Left renal pelvis (tissue), 4 donors: ENCODE data around the gene RRAS2. TPM values are rescaled to one million over a fixed set of nuclear protein-coding genes. Genes with fewer than 3 reads are reported as not detected.

Experiments
- DNase-seq, 4 donors: peaks; one replicate each; pipeline ENCODE4 v3.0.0-alpha.2; 2013; ENCODE audit warnings: low read depth in 4 of 4, low spot score in 3 of 4
- polyA plus RNA-seq, 4 donors: library from polyadenylated mRNA; unstranded; fragments of 120-200 nt; gene quantifications; one replicate each; pipeline ENCODE4 v1.2.1, GENCODE V29; 2013; ENCODE audit not compliant: insufficient read length in 4 of 4

RRAS2 gene
- polyA plus RNA-seq, 4 donors, result 46.7 to 64.3 (median 52.5) TPM

- DNase-seq, result no peak
Measured at GRCh38 chr11:14230407-14230806, 128.6 kb downstream of the RRAS2 start.

DNA sequence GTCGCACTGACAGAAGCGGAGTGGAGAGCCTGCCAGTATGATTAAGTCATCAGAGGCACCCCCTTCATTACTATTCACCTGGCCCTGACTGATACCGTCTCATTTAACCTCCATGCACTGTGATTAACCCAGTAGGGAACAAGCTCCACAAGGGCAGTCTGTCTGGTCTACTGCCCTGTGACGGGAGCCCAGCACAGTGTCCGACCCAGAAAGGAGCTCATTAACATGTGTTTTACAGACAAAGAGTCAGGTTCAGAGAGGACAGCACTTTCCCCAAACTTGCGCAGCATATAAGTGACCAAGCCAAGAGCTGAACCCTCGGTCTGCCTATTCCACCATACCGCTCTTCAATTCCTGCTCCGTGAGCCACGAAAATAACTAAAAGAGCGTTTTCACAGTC is 129.5 kb downstream of the RRAS2 start:
- DNase-seq, result no peak

- no peak for DNase-seq
Measured at GRCh38 chr11:14228356-14228755, 130.6 kb downstream of the RRAS2 start.

Other genes starting within 250 kb of the RRAS2 start
- 100 to 1,000 TPM; 131 to 158 (median 153) TPM for gene COPB1, start 140.6 kb upstream of the RRAS2 start, polyA plus RNA-seq
- 100 to 1,000 TPM; 157 to 210 (median 175) TPM for gene PSMA1, start 161.2 kb upstream of the RRAS2 start, polyA plus RNA-seq